ENCODE results near the gene UPK1B.

GRCh38 chr3:119225121-119225520, 51.7 kb downstream of the UPK1B start:
- TF ChIP-seq EZH2phosphoT487 (IDR thresholded peaks at IDR 0.05; ENCODE audit: low read length) (no peak), EZH2 (optimal IDR thresholded peaks at IDR 0.05; ENCODE audit: low read depth, low read length) (no peak)
- TF ChIP-seq, protein P1, sequence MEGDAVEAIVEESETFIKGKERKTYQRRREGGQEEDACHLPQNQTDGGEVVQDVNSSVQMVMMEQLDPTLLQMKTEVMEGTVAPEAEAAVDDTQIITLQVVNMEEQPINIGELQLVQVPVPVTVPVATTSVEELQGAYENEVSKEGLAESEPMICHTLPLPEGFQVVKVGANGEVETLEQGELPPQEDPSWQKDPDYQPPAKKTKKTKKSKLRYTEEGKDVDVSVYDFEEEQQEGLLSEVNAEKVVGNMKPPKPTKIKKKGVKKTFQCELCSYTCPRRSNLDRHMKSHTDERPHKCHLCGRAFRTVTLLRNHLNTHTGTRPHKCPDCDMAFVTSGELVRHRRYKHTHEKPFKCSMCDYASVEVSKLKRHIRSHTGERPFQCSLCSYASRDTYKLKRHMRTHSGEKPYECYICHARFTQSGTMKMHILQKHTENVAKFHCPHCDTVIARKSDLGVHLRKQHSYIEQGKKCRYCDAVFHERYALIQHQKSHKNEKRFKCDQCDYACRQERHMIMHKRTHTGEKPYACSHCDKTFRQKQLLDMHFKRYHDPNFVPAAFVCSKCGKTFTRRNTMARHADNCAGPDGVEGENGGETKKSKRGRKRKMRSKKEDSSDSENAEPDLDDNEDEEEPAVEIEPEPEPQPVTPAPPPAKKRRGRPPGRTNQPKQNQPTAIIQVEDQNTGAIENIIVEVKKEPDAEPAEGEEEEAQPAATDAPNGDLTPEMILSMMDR (IDR thresholded peaks at IDR 0.05; ENCODE audit: low read length): no peak

Measured in MM.1S (cell line).